Esophagus (tissue), 2 donors: ENCODE data around the gene ABCA4. TPM values are rescaled to one million over a fixed set of nuclear protein-coding genes. Genes with fewer than 3 reads are reported as not detected.

Source experiments
- H3K27ac ChIP-seq, 2 donors: one replicate each; pipeline ENCODE4 v1.5.1; 2013; ENCODE audit warnings: low read depth in 2 of 2, mild to moderate bottlenecking in 2 of 2, inconsistent platforms in 1 of 2, low read length in 1 of 2, moderate library complexity in 1 of 2
- H3K27me3 ChIP-seq, 2 donors: one replicate each; pipeline ENCODE4 v1.6.1; 2013; ENCODE audit warnings: low read length in 2 of 2, control low read depth in 1 of 2, mild to moderate bottlenecking in 1 of 2; ENCODE audit not compliant: insufficient read depth in 2 of 2, control insufficient read depth in 1 of 2
- H3K36me3 ChIP-seq, 2 donors: one replicate each; pipeline ENCODE4 v1.6.1; 2013; ENCODE audit warnings: low read length in 1 of 2; ENCODE audit not compliant: control insufficient read depth in 2 of 2, insufficient read depth in 2 of 2
- H3K4me1 ChIP-seq, 2 donors: one replicate each; pipeline ENCODE4 v1.6.1; 2013; ENCODE audit warnings: low read length in 1 of 2; ENCODE audit not compliant: control insufficient read depth in 2 of 2, insufficient read depth in 2 of 2
- H3K4me3 ChIP-seq, 2 donors: one replicate each; pipeline ENCODE4 v1.5.1; 2013; ENCODE audit warnings: low read length in 2 of 2, mild to moderate bottlenecking in 2 of 2, low read depth in 1 of 2, moderate library complexity in 1 of 2
- H3K9me3 ChIP-seq, 2 donors: one replicate each; pipeline ENCODE4 v1.6.1; 2013; ENCODE audit warnings: mild to moderate bottlenecking in 2 of 2, low read depth in 1 of 2, low read length in 1 of 2, moderate library complexity in 1 of 2; ENCODE audit not compliant: control insufficient read depth in 2 of 2, insufficient read depth in 1 of 2
- WGBS, 2 donors: extraction: QIAGEN DNeasy Blood & Tissue Kit; methylation state at CpG; one replicate each; pipeline ENCODE4 v1.1.7; 2013; 5-methylcytosine and 5-hydroxymethylcytosine counted together
- polyA plus RNA-seq, 2 donors: library from polyadenylated mRNA; stranded (reverse); fragments of 200-250 nt; gene quantifications; one replicate each; pipeline ENCODE4 v1.2.3, GENCODE V29; 2013
- donor health status: healthy with polysubstance abuse.
- donor health status: Bipolar disorder and iron deficiency.

The ABCA4 gene
- polyA plus RNA-seq, 2 donors = 0.04 to 0.07 TPM

DNA sequence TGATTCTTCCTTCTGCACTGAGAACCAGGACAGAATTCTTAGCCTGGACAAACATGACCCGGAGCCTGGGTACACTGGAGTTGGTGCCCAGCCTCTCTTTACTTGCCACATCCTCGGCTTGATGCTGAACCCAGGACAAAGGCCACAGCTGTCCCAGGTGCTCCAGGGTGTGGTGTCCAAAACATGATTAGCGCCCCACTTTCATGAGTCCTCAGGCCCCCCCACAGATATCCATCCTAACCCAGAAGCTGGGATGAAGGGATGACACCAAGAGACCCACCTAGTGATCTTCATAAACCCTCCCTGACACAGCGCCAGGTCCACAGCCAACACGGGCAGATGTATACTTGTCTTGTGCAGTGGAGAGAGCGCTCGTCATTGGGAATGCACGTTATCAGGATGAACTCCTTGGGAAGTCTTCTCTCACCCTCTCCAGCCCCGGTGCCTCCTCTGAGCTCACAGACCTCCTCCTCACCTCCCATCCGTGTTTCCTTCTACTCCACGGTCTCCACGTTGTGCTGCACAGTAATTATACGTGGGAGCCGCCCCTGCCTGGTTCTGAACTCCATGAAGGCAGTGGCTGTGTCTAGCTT, 3.6 kb downstream of the ABCA4 start:
- Histone ChIP-seq H3K27me3 (no peaks in the 10 kb centered on the region), H3K4me3 (no peak overlapping the region), H3K4me1 (no peaks in the 10 kb centered on the region), H3K9me3 (no peaks in the 10 kb centered on the region), H3K27ac (no peak overlapping the region), H3K36me3 (no peaks in the 10 kb centered on the region)
- 79 to 84% methylated on average over 14 of the region's 14 CpGs for WGBS, 2 donors

DNA sequence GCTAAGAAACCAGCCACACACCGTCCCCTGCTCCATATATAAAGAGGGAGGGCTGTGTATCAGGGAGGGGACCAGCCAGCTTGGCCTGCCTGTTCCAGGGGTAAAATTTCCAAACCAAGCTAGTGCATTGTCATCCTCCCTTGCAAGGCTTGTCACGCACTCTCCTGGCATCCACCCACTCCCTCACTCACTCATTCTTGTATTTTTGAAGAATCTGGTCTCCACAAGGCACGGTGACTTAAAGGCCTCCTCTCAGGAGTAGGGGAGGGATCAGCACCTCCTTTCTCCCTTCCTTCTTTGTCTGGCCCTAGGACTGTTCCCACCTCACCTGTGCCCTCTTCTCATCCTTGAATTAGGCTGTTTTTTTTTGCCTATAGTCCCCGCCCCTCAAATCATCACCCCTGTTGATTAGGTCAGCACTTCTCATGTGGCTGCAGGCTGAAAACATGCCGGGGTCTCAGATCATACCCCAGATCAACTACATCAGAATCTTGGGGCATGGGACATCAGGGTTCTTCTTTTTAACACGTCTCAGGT, 5.0 kb downstream of the ABCA4 start:
- 77% methylated on average over 6 of the region's 6 CpGs for WGBS, 2 donors
- H3K4me3 ChIP-seq = no peak overlapping the region
- no peaks in the 10 kb centered on the region for H3K36me3 ChIP-seq

DNA sequence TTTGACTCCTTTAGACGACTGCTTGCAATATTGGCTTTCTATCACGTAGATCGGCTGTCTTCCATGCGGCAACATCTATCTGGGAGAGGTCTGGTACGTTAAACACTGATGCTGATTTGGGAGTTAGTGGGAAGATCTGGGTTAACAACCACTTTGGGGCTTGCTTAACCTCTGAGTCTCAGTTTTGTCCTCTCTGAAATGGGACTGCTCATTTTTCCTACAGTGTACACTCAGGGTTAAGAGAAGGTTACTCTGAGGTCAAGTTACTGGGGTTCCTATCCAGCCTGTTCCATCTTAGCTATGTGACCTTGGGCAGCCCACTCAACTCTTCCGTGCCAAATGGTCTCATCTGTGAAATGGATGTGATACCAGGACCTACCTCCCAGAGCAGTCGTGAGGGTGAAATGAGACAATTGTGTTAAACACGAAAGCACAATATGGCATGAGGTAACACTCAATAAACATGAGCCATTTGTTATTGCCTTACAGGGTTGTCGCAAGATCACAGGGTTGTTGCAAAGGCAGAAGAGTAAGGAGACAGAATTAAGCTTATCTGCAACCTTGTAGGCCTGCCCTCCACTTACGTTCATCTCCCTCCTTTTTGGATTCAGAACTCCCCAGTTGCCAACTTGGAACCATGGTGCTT, 5.6 kb downstream of the ABCA4 start:
- 91 to 92% methylated on average over 10 of the region's 10 CpGs for WGBS, 2 donors
- Histone ChIP-seq H3K27ac (no peak overlapping the region), H3K4me1 (no peaks in the 10 kb centered on the region), H3K4me3 (no peak overlapping the region), H3K27me3 (no peaks in the 10 kb centered on the region), H3K9me3 (no peaks in the 10 kb centered on the region), H3K36me3 (no peaks in the 10 kb centered on the region)

More for the DNA sequence above, 5.0 kb downstream of the ABCA4 start:
- H3K4me1 ChIP-seq = no peaks in the 10 kb centered on the region
- no peaks in the 10 kb centered on the region for H3K27me3 ChIP-seq
- no peaks in the 10 kb centered on the region for H3K9me3 ChIP-seq
- H3K27ac ChIP-seq = no peak overlapping the region

DNA sequence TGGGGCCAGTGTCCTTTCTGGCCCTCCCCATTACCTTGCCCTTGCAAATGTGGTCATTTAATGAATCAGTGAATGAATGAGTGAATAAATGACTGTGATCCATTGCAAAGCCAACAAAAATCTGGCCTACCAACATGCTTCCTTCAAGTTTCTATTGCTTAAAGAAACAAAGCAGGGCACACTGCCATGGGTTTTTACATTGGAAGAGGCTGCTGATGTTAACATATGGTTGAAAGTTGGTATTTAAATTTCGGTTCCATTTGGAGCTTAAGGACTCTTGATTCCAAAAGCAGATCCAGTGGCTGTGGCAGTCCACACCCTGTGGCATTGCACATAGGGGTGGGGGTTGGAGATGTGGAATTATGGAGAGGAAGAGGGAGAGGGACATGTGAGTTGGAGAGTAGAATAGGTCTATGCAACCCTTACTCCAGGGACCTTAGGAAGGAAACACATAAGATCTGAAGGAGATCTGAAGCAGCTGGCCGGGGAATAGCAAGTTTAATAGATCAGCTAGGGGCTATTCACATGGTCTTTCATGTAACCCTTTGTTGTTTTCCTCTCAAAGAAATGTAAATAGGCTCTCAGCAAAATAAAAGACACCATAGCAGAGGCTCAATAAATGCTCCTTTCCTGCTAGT, 7.2 kb downstream of the ABCA4 start:
- H3K27me3 ChIP-seq = no peaks in the 10 kb centered on the region
- H3K36me3 ChIP-seq = no peaks in the 10 kb centered on the region
- WGBS, 2 donors = 57 to 65% methylated on average over 2 of the region's 2 CpGs

DNA sequence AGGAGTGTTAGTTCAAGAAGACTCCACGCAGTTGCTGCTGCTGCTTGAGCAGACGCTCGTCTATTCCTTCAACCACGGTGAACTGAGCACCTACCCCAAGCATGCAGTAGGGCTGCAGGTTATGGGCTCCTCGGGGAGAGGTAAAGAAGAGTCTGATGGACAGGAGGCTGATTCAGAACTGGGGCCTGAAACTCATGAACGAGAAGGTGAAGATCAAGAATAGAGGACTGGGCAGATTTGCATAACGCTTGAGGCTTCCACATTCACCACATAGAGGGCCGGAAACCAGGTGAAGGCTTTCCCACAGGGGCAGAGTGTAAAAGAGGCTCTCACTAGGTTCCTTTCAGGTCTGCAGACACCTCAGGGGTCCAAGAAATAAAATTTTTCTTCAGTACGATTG, 9.1 kb downstream of the ABCA4 start:
- Histone ChIP-seq H3K9me3 (no peaks in the 10 kb centered on the region), H3K4me1 (no peaks in the 10 kb centered on the region), H3K27ac (no peak overlapping the region), H3K4me3 (no peak overlapping the region), H3K27me3 (no peaks in the 10 kb centered on the region), H3K36me3 (no peaks in the 10 kb centered on the region)
- WGBS, 2 donors = 84 to 87% methylated on average over 9 of the region's 9 CpGs

More for the DNA sequence above, 7.2 kb downstream of the ABCA4 start:
- Histone ChIP-seq H3K27ac (no peak overlapping the region), H3K9me3 (no peaks in the 10 kb centered on the region), H3K4me3 (no peak overlapping the region), H3K4me1 (no peaks in the 10 kb centered on the region)

DNA sequence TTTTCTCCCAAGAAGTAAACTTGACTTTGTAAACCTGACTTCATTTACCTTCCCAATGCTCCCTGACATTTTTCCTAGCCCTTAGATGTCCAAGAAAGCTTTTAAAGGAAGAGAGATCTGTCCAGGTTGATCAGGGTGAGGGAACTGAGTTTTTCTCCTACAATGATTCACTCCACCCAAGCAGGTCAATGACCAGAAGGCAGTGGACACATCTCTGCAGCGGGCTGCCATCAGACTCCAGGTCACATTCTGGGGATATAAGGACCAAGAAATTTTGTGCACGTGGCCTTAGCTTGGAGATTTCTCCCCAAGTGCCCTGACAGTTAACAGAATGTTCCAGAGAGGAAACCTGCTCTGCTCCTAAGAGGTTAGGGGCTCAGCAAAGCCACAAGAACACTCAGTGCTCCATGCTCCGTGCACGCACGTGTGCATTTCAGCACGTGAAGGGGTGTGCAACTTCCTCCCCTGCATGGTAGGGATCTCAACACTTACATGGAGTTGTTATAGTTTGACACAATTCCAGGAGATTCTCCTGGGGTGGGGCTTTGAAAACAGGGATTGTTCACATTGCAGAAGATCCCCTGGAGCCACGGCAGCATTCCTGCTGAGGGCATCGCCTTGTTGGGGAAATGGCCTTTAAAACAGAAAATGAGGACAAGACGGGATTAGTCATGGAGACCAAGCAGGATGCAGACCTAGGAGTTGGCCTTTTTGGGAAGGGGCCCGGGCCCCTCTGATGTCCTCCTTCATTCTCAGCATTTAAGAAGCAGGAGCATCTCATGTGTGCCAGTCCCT, 9.8 kb downstream of the ABCA4 start:
- H3K27me3 ChIP-seq = no peaks in the 10 kb centered on the region
- H3K9me3 ChIP-seq = no peaks in the 10 kb centered on the region
- no peaks in the 10 kb centered on the region for H3K4me1 ChIP-seq
- WGBS, 2 donors = 83 to 87% methylated on average over 10 of the region's 10 CpGs
- H3K27ac ChIP-seq = no peak overlapping the region
- no peak overlapping the region for H3K4me3 ChIP-seq
- no peaks in the 10 kb centered on the region for H3K36me3 ChIP-seq

DNA sequence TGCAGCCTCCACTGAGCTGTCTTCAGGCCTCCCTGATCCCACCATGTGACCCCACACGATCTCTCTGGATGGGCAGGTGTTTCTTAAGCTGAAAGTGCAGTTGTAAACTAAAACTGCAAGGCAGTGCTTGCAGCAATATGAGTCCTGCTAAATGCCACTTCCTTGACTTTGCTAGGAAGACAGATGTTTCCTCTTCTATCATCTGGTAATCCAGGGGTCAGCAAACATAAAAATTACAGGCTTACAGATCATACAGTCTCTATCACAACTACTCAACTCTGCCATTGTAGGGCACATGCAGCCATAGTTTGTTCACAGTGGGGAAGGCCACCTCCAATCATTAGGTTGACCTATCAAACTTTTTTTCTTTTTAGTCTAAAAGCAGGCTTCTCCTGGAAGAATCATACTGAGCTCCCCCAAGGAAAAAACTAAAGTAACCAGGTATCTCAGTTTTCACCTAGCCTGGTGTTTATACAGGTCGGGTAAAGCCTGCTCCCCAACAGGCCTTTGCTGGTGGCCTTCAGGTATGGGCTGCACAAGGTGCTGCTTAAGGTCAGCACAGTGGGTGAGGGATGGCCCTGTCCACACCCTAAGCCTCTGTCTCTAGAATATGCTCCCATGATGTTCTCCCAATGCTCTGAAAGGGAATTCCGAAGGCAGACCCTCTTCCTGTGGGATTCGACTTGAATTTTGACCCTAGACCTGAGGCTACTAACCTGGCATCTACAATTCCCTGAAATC, 10.8 kb downstream of the ABCA4 start:
- Histone ChIP-seq H3K27ac (no peak overlapping the region), H3K4me3 (no peak overlapping the region), H3K36me3 (no peaks in the 10 kb centered on the region), H3K9me3 (no peaks in the 10 kb centered on the region), H3K4me1 (no peaks in the 10 kb centered on the region), H3K27me3 (no peaks in the 10 kb centered on the region)
- WGBS, 2 donors = 83% methylated on average over 4 of the region's 4 CpGs

DNA sequence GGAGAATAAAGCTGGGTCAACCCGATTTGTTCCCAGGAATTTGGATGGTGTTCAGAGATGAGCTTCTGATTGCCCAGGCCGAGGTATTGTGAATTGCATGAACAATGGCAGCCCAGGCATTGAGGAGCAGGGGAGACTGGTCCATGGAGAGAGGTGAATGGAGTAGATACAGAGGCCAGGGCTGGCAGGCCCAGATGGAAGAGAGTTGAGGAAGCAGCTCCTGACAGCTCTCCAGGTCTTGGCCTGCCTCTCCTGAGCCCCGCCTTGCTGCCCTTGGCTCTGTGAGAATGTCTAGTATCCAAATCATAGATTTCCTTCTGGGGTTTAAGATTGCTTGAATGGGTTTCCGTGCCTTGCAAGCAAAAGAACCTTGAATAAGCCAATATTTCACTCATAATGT, 11.5 kb downstream of the ABCA4 start:
- no peak overlapping the region for H3K4me3 ChIP-seq
- H3K27ac ChIP-seq = no peak overlapping the region
- no peaks in the 10 kb centered on the region for H3K36me3 ChIP-seq
- H3K9me3 ChIP-seq = no peaks in the 10 kb centered on the region
- 56 to 65% methylated on average over 4 of the region's 4 CpGs for WGBS, 2 donors
- H3K4me1 ChIP-seq = no peaks in the 10 kb centered on the region
- no peaks in the 10 kb centered on the region for H3K27me3 ChIP-seq

DNA sequence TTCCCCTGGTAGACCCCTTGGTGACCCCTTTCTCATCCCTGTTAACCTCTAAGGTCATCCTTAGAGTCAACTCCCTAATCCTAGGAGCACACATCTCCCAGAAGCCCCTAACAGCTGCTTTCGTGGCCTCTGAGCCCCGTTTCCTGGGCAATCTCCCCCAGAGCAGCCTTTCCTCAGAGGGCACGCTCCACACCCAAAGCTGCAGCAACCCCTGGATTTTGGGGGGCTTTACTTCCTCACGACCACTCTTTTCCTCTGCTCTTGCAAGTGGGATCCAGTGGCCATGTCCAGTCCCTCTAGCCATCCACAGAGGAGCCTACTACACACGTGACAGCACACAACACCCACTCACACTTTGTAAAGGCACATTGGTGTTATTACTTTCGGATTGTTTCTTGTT, 13.8 kb downstream of the ABCA4 start:
- 86 to 87% methylated on average over 6 of the region's 6 CpGs for WGBS, 2 donors
- Histone ChIP-seq H3K4me3 (no peak overlapping the region), H3K27me3 (no peaks in the 10 kb centered on the region), H3K9me3 (no peaks in the 10 kb centered on the region), H3K4me1 (no peaks in the 10 kb centered on the region), H3K36me3 (no peaks in the 10 kb centered on the region), H3K27ac (no peak overlapping the region)
